Ovary (tissue), 3 donors: ENCODE results near the gene CTCFL.

Source experiments
- CTCF ChIP-seq, 3 donors: fragments of 450-650 bp in 2 of 3; fragments of 200-600 bp in 1 of 3; IDR thresholded peaks; one replicate each; pipeline versions ENCODE4 v1.5.1 to v1.8.0; 2016 to 2022; ENCODE audit warnings: antibody characterized with exemption in 3 of 3, mild to moderate bottlenecking in 1 of 3
- POLR2A ChIP-seq: fragments of 450-650 bp; IDR thresholded peaks from one replicate; pipeline ENCODE4 v1.6.1; 2017; ENCODE audit warnings: antibody characterized with exemption, mild to moderate bottlenecking, moderate library complexity
- donor health status: DM: no; HTN: no; CAD: no.

- TF ChIP-seq POLR2A (no peak), CTCF (IDR thresholded peaks at IDR 0.05) (no peak)
Measured at GRCh38 chr20:57498425-57499400, 26.2 kb downstream of the CTCFL start.
